T-helper 2 cell (primary cell): ENCODE data around the gene NAV1.
"Not testable (repeated sequence)": the region's sequence is repeated elsewhere in the genome, so short reads cannot be mapped to it uniquely, and the experiment has no call there.

Experiments
- DNase-seq, 5 experiments: peaks; one replicate each; pipeline versions ENCODE4 v3.0.0 to v3.0.0-alpha.2; 2012 to 2022

NAV1 gene

DNA sequence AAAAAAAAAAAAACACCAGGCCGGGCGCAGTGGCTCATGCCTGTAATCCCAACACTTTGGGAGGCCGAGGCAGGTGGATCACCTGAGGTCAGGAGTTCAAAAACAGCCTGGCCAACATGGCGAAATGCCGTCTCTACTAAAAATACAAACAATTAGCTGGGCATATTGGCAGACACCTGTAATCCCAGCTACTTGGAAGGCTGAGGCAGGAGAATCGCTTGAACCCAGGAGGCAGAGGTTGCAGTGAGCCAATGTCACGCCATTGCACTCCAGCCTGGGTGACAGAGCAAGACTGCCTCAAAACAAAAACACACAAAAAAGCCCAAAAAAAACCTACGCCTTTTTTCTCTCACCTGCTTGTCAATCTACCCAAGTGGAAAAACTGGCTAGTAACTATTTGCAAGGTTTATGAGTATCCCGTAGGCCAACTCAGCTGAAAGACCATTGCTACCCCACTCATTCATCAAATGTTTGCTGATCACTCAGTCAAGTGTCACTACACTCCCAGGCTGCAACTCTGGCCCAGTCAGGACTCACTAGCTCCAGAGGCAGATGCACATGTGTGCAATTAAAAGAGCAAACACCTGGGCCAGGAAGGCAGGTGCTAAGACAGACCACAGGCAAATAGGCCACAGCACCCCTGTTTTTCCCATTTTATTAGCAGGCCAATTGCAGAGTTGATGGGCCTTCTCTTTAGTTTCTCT, 34.0 kb upstream of the NAV1 start:
- DNase-seq = no peak

DNA sequence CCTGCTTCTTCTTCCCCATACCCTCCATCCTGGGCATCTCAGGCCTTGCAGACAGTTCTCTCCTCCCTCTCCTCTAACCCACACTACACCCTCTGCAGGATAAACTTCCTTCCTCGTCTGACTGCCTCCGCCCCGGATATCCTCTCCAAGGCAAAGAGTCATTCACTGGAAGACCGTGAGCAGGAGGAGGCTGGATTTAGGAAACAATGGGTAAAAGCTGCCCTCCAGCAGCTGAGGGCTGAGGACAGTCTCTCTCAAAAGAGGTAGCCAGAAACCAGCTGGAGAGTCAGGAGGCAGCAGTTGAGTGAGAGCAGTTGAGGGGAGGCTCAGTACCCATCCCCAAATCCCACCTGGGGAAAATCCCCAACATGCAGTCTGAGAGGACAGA, 33.4 kb upstream of the NAV1 start:
- no peak for DNase-seq

DNA sequence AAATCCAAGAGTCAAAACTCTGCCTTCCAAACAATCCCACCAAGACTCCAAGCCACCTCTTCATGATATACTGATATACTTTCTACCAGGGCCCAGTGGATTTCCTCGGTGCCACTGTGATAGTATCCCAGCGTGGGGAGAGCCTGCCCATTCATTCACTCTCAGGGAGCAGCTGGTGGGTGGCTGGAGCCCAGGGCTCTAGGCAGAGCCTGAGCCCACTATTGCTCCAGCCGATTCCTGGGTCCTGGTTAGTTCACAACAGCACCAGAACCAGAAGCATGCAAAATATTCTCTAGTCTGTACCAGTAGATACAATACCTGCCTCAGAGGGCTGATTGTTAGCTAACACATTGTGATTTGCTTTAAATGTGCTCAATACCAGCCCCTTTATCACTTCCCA, 32.8 kb upstream of the NAV1 start:
- no peak for DNase-seq

DNA sequence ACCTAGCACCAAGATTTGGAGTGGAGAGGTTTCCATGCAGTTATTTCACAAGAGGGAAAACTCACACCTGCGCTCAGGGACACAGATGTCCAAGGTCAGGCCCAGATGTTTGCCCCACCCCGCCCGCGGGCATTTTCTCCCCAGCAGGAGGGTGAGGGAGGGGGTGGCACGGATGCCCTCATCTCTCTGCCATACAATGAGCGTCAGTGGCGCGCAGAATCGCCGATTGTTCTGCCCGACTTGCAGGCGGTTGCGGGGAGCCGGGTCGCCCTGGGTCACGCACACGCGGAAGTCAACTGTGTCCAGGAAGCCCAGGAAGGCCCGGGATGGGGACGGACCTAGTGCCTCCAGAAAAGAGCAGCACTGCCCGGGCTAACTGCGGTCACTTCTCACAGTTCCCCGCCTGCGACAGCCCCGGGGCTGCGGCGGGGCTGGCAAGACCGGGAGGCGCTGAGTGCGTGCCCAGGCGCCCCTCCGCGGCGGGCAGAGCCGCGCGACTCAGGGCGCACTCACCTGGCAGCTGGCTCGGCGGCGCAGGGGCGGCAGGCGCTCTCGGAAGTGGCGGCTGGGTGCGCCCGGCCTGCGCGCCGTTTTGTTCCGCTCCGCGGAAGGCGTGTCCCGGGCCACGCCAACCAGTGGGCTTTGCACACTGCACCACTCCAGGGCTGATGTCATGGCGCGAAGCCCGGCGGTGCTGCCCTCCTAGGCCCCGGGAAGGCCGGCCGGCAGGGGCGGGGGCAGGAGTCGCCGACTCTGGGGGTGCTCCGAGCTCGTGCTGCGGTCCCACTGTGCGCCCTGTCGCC, 32.2 kb upstream of the NAV1 start, which contains the start of gene CSRP1:
Gene CSRP1 (minus strand): TSS at position 567 of the 803 bp plus-strand sequence. CDS start 10,820 bp downstream, outside the sequence.
- peak; percentile 46 to 93 (median 69) for DNase-seq

DNA sequence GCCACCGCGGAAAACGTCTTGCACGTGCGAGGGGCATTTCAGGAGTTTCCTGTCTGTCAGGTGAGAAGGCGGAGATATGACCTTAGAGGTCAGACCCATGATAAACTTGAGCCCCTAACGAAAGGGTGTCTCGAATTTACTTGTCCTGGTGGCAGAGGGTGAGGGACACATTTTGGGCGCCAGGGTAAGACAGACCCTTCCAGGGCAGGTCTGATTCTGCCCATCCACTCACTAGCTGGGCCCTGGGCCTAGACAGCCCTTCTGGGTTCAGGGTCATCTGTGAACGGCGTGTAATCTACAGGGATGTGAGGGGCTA, 31.6 kb upstream of the NAV1 start:
- no peak for DNase-seq

DNA sequence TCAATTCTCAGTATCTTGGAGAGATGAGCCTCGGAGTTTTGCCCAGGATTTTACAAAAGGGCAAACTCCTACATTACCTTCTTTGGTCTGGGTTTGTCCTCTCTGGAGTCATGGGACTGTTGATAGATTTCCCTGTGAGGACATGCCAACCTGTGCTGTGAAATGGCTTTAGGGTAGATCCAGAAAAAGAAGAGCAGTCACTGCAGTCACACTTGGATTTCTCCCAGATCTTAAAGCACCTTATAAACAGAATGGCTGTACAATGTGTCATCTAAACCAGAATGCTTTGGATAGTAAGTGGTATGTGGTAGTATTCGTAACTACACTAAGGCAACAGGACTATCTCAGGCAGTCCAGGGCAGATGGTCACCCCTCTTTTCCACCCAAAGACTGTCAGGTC, 30.1 kb upstream of the NAV1 start:
- DNase-seq = no peak

DNA sequence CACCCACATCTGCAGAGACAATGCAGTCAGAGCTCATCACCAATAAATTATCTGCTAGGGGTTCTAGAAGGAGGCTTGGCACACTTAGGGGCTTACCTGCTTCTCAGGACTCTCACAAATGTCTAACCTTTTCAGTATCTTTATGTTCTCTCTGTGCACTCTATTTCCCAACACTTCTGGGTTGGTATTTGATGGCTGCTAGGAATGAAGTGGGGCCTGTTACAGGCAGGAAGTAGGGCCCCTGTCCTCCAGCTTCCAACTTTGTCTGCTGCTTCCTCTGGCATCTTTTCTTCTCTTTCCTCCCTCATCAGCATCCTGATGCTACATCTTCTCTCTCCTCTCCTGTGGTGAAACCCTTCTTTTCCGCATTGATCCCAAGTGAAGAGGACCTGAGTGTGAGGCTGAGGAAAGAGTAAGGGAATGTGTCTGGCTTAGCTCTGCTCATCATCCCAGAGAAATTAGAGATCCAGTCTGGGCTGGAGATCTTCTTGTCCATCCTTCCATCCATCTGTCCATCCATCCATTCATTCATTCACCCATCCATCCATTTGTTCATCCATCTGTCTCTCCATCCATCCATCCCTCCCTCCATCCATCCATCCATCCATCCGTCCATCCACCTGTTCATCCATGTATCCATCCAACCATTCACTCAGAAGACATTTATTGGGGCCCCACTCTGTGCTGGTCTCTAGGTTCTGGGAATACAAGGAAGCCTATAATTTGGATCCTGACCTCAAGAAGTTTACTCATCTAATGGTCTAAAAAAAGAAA, 29.1 kb upstream of the NAV1 start:
- no peak for DNase-seq

DNA sequence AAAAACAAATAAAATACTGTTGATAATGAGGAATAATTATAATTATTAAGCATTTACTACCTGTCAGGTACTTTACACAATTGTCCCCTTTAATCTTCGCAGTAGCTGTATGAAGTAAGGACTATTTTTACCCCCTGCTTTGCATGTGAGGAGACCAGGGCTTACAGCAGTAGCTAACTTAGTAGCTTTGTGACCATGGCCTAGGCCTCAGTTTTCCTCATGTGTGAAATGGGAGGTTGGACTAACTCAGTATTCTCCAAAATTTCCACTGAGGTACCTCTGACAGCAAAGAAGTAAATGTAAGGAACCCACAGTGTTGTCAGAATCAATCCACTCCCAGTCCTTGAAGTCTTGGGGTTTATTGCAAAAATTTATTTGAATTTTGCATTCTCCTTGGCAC, 28.2 kb upstream of the NAV1 start:
- DNase-seq = no peak

DNA sequence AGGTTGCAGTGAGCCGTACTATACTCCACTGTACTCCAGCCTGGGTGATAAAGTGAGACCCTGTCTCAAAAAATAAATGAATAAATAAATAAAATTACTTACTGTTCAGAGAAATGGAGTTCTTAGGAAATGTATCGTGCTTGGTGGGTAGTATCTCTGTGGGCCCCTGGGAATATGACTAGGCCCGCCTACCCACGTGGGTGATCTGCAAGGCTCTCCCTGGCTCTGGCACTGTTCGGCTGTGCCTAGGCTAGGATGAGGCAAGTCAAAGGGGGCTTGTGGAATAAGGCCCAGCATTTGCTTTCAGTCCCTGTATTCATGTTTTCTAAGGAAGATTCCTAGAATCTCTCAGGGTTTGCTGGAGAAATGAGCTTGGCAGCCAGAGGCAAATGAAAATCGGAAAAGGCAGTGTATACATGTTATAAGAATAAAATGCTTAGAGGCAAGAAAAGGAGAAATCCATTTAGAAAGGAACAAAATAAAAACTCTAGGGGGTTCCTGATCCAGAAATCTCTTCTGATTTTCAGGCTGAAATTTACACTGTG, 27.5 kb upstream of the NAV1 start:
- DNase-seq = no peak

DNA sequence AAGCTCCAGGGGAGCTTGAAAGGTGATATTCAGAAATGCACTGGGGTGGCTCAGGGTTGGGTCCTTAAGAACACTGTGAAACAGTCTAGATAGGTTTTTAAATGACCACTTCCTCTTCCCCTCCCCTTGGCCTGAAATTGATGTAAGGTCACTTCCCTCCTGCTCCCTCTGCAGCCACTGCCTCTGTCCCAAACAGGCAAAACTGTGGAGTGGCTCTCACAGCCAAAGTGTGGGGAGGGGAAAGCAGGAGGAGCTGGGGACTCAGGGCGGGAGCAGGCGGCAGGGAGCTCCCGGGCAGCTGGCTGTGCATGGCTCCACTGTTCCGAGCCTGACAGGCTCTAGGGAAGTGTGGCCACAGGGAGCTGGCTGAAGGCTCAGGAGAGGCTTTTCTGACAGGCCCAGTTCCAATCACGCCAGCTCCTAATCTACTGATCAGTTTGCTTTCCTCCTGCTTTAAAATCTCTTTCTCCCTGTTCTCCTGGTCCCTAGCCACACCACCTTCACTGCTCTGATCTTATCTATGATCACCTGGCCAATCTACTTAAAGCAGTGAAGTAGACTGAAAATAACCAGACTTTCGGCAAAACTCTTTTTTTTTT, 26.9 kb upstream of the NAV1 start:
- DNase-seq = no peak

DNA sequence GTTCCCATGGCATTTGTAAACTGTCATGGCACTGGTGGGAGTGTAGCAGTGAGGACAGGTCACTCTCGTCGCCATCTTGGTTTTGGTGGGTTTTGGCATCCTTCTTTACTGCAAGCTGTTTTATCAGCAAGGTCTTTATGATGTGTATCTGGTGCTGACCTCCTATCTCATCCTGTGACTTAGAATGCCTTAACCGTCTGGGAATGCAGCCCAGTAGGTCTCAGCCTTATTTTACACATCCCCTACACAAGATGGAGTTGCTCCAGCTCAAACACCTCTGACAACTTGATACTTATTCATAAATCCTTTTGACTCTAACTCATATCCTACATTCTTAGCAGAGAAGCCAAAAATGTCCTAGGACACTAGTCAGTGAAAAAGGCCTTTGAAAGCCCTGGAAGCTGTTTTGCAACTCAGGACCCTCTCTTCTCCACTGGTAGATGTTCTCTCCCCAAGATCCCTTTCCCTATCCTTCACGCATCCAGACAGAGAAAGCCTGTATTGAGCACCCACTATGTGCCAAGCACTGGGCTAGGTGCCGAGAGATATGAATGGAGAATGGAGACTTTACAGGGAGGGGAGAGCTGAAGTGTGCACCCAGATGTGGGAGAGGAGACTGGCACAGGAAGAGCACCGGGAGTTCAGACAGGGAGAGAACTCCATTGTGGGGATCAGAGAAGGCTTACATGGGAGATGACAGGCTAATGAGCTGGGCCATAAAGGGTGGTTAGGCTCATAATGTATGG, 25.3 kb upstream of the NAV1 start:
- no peak for DNase-seq

DNA sequence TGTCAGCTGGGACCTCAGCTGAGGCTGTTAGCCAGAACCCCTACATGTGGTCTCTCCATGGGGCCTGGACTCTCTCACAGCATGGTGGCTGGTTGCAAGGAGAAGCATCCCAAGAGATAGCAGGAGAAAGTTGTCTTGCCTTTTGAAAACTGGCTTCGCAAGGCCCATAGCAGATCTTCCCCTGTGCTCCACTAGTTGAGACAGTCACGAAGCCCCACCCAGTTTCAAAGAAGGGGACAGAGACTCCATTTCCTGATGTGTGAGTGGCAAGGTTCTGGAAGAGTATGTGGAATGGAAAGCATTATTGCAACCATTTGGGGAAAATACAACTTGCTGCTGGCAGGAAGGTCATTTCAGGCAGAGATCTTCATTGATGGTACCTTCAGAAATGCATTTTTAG, 24.5 kb upstream of the NAV1 start:
- no peak for DNase-seq

DNA sequence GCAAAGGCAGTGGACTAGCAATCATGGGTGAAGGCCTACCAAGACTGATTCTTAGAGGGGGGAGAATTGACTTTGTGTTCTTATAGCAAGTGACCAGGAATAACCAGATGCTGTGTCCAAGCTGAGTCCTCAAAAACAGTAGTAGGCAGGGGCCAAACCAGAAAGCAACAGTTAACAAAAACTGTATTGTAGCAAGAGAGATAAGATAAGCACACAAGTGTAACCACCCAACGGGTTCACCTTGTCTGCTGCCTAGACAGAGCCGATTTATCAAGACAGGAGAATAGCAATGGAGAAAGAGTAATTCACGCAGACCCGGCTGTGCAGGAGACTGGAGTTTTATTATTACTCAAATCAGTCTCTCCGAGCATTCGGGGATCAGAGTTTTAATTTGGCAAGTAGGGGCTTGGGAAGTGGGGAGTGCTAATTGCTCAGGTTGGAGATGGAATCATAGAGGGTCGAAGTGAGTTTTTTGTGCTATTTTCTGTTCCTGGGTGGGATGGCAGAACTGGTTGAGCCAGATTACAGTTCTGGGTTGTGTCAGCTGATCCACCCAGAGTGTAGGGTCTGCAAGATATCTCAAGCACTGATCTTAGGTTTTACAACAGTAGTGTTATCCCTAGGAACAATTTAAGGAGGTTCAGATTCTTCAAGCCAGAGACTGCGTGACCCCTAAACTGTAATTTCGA, 23.7 kb upstream of the NAV1 start:
- no peak for DNase-seq

DNA sequence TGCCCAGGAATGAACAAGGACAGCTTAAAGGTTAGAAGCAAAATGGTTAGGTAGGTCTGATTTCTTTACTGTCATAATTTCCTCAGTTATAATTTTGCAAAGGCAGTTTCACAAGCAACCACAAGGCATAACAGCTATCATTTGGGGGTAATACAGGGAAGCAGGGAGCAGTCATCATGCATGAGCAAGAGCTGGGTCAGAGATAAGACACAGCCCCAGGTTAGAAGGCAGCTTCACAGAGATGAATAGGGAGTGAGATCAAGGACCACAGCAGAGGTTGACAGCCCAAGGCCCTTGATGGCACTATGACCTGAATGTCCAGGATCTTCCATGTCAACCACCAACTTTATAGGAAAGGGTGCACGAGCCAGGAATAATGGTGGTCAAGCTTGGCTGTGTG, 23.0 kb upstream of the NAV1 start:
- DNase-seq = no peak

DNA sequence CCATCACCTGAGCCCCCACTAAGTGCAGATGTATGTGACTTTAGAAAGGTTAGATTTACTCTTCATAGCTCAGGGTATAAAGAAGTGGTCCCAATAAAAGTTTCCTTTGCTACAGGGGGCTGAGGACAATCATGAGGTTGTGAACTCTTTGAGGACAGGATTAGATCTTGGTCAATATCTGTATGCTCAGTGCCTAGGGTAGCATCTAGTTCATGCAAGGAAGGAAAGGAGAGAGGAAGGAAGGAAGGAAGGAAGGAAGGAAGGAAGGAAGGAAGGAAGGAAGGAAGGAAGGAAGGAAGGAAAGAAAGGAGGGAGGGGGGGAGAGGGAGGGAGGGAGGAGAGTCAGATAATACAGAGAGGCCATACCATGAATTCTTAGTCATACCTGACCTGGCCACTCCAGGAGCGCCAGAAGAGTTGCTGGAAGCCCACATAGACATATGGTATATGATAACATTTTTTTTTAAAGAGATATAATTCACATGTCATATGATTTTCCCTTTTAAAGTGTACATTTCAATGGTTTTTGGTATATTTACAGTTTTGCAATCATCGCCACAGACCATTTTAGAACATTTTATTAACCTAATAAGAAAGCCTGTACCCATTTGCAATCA, 22.3 kb upstream of the NAV1 start:
- DNase-seq = no peak

DNA sequence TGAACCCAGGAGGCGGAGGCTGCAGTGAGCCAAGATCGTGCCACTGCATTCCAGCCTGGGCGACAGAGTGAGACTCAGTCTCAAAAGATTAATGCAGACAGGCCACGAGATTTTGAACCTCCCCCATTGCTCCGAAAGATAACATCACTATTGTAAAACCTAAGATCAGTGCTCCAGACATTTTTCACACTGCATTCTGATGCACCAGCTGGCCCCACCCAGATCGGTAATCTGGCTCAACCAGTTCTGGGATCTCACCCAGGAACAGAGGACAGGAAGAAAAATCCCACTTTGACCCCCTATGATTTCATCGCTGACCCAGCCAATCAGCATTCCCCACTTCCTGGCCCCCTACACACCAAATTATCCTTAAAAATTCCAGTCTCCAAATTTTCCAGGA, 21.3 kb upstream of the NAV1 start:
- no peak for DNase-seq

DNA sequence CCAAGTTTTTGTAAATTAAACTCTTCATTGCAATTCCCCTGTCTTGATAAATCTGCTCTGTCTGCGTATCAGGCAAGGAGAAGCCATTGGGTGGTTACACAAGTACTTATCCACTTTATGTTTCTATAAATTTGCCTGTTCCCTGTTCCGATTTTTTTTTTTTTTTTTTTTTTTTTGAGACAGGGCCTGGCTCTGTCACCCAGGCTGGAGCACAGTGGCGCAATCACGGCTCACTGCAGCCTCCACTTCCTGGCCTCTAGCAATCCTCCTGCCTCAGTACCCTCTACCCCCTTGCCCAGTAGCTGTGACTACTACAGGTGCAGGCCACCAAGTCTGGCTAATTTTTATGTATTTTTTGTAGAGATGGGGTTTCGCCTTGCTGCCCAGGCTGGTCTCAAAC, 20.9 kb upstream of the NAV1 start:
- DNase-seq = no peak

DNA sequence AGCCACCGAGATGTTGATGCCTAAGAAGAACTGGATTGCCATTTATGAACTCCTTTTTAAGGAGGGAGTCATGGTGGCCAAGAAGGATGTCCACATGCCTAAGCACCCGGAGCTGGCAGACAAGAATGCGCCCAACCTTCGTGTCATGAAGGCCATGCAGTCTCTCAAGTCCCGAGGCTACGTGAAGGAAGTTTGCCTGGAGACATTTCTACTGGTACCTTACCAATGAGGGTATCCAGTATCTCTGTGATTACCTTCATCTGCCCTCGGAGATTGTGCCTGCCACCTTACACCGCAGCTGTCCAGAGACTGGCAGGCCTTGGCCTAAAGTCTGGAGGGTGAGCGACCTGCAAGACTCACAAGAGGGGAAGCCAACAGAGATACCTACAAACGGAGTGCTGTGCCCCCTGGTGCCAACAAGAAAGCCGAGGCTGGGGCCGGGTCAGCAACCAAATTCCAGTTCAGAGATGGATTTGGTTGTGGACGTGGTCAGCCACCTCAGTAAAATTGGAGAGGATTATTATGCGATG, 18.8 kb upstream of the NAV1 start:
- DNase-seq = not testable (repeated sequence)

DNA sequence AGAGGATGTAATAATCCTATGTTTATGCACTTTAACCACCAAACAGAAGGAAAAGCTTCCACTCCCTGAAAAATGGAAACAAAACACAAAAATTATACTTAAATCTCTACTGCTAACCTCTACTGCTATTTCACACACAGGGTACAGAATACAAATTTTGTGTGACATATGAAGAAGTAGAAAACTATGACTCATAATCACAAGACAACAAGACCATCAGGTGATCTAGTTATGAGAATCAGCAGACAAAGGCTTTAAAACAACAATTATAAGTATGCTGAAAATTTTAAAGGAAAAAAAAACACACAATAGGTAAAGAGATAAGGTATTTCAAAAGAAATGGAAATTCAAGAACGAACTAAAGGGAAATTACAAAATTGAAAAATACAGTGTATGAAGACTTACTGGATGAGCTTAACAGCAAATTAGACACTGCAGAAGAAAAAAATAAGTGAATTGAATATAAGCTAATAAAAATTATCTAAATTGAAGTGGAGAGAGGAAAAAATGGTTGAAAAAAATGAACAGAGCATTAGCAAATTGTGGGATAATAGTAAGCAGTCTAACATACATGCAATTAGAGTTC, 13.6 kb upstream of the NAV1 start:
- DNase-seq = no peak

DNA sequence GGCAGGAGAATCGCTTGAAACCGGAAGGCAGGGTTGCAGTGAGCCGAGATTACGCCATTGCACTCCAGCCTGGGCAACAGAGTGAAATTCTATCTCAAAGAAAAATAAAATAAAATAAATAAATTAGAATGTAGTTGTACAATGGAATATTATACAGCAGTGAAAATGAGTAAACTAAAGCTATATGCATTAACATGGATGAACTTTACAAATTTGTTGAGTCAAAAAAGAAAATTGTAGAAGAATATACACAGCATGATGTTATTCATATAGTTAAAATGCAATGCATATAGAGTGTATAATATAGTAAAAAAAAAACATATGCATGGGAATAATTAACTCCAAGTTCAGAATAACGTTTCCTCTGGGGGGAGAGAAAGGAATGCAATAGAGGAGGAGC, 11.0 kb upstream of the NAV1 start:
- DNase-seq = no peak
